Adrenal gland (tissue), 5 donors: ENCODE data around the gene AHDC1.

ENCODE experiments used
- CTCF ChIP-seq, 6 experiments: fragments of 450-650 bp in 4 of 6; fragments of 200-600 bp in 2 of 6; sonication (generic) in 1 of 6; IDR thresholded peaks; 1 replicate in 5 of 6; 2 replicates in 1 of 6; pipeline versions ENCODE4 v1.5.1 to v1.8.0; 2016 to 2021; ENCODE audit warnings: antibody characterized with exemption in 6 of 6, mild to moderate bottlenecking in 2 of 6, moderate library complexity in 1 of 6
- POLR2A ChIP-seq, 2 donors: fragments of 450-650 bp; IDR thresholded peaks; one replicate each; pipeline ENCODE4 v1.6.1; 2017; ENCODE audit warnings: antibody characterized with exemption in 2 of 2, mild to moderate bottlenecking in 2 of 2, moderate library complexity in 1 of 2
- donor health status: DM: no; HTN: no; CAD: no.

- TF ChIP-seq CTCF (IDR thresholded peaks at IDR 0.05) (no peak), POLR2A (IDR thresholded peaks at IDR 0.05) (no peak)
Measured at GRCh38 chr1:27595597-27595996, 8.3 kb downstream of the AHDC1 start.
